ENCODE results near the gene NPTX2. TPM values are rescaled to one million over a fixed set of nuclear protein-coding genes. Genes with fewer than 3 reads are reported as not detected.

The NPTX2 gene
- total and polyA plus RNA-seq, 10 of the 15 experiments (the other 5 are each of a cell fraction or from before 2014, with no cell fraction given) = 0.04 TPM; not detected in 9

GRCh38 chr7:98622926-98623325 lies 5.8 kb downstream of the NPTX2 start:
- no peaks in the 10 kb centered on the region for H4K20me1 ChIP-seq (ENCODE audit: control insufficient read depth, insufficient read depth)
- SMC1A ChIA-PET (ENCODE audit: uncharacterized antibody, unreplicated experiment) = no interaction called here
- peaks cover 0 to 2% of the 10 kb centered on the region in 2 experiments; a peak in 2 of 4 replicates for H3K27me3 ChIP-seq (replicated peaks in 1 of 2; ENCODE audit: control insufficient read depth in 2 of 2, insufficient read depth in 2 of 2, low read length in 1 of 2)
- in situ Hi-C loops (cut with MboI) (no loop called here), intact Hi-C loops (cut with micrococcal nuclease; ENCODE audit: unreplicated experiment) (no loop called here)
- no peak for DNase-seq (ENCODE audit: low read depth, low spot score)
- POLR2A ChIA-PET = no interaction called here
- no peak overlapping the region for H3K9ac ChIP-seq (ENCODE audit: control insufficient read depth, insufficient read depth, low read length)
- TF ChIP-seq TCF12 (IDR thresholded peaks at IDR 0.05; ENCODE audit: low read depth, low read length) = no peak
- ATAC-seq = no peak
- no peaks in the 10 kb centered on the region for H3K36me3 ChIP-seq (ENCODE audit: control insufficient read depth in 2 of 2, insufficient read depth in 2 of 2, low read length in 1 of 2)
- no TSS peak for BruUV-seq (replicated peaks)
- no peak for FAIRE-seq
- WGBS (ENCODE audit: insufficient coverage, insufficient replicate concordance, low lambda C conversion rate, missing lambda C conversion rate) = 40% methylated on average over 9 of the region's 9 CpGs
- no peak overlapping the region for H3K4me3 ChIP-seq
- H3K4me2 ChIP-seq (ENCODE audit: control insufficient read depth, insufficient read depth) = no peak overlapping the region
- H3K4me1 ChIP-seq (ENCODE audit: control insufficient read depth, insufficient read depth, low read length) = no peaks in the 10 kb centered on the region
- H2AFZ ChIP-seq (ENCODE audit: control insufficient read depth, low read depth, low read length) = no peak overlapping the region
- H3K27ac ChIP-seq (ENCODE audit: control insufficient read depth, insufficient read depth) = no peak overlapping the region
- no peaks in the 10 kb centered on the region for H3K79me2 ChIP-seq (ENCODE audit: control insufficient read depth, insufficient read depth, low read length)
- H3K9me3 ChIP-seq (replicated peaks; ENCODE audit: control insufficient read depth, insufficient read depth, low read length) = no peaks in the 10 kb centered on the region; the same call in 2 of the 3 replicates
- CTCF ChIA-PET = no interaction called here
- RAD21 ChIA-PET (ENCODE audit: unreplicated experiment) = interaction anchor here (0.6 kb wide), 1 partner anchor 208 kb away, joined by 3 read pairs; no protein-coding TSS in a partner anchor

DNA sequence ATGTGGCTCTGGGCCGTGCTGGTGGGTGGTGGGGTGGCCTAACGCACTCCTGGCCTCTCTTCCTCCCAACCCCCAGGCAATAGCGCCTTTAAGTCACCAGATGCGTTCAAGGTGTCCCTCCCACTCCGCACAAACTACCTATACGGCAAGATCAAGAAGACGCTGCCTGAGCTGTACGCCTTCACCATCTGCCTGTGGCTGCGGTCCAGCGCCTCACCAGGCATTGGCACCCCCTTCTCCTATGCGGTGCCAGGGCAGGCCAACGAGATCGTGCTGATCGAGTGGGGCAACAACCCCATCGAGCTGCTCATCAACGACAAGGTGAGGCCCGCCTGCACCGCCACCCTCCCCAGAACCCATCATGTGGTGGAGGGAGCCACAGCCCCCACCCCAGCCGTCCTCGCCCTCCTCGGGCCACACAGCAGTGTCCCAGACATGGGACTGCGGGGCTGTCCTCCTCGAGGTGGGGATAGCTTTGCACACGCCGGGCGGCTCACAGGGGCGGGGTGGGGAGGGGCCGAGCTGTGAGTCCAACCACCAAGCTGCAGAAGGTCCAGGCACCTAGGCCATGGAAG lies 7.8 kb downstream of the NPTX2 start:
- no peaks in the 10 kb centered on the region for H4K20me1 ChIP-seq (ENCODE audit: control insufficient read depth, insufficient read depth)
- H3K79me2 ChIP-seq (ENCODE audit: control insufficient read depth, insufficient read depth, low read length) = no peaks in the 10 kb centered on the region
- CTCF ChIA-PET = no interaction called here
- no peak overlapping the region for H3K9ac ChIP-seq (ENCODE audit: control insufficient read depth, insufficient read depth, low read length)
- no peak for FAIRE-seq
- no peak for DNase-seq (ENCODE audit: low read depth, low spot score)
- no peak overlapping the region for H3K4me2 ChIP-seq (ENCODE audit: control insufficient read depth, insufficient read depth)
- no peak overlapping the region for H3K4me3 ChIP-seq
- no peak overlapping the region for H3K27ac ChIP-seq (ENCODE audit: control insufficient read depth, insufficient read depth)
- no TSS peak for BruUV-seq (replicated peaks)
- H2AFZ ChIP-seq (ENCODE audit: control insufficient read depth, low read depth, low read length) = no peak overlapping the region
- in situ Hi-C loops (cut with MboI) (no loop called here), intact Hi-C loops (cut with micrococcal nuclease; ENCODE audit: unreplicated experiment) (no loop called here)
- no peaks in the 10 kb centered on the region; a peak in 3 of 4 replicates for H3K27me3 ChIP-seq (replicated peaks in 1 of 2; ENCODE audit: control insufficient read depth in 2 of 2, insufficient read depth in 2 of 2, low read length in 1 of 2)
- no peaks in the 10 kb centered on the region for H3K36me3 ChIP-seq (ENCODE audit: control insufficient read depth in 2 of 2, insufficient read depth in 2 of 2, low read length in 1 of 2)
- SMC1A ChIA-PET (ENCODE audit: uncharacterized antibody, unreplicated experiment) = no interaction called here
- no peak for ATAC-seq
- POLR2A ChIA-PET = no interaction called here
- no peaks in the 10 kb centered on the region; the same call in 2 of the 3 replicates for H3K9me3 ChIP-seq (replicated peaks; ENCODE audit: control insufficient read depth, insufficient read depth, low read length)
- no peak for TF ChIP-seq NFYA (IDR thresholded peaks at IDR 0.05; ENCODE audit: borderline replicate concordance, low read depth, low read length)
- TF ChIP-seq, protein P1, sequence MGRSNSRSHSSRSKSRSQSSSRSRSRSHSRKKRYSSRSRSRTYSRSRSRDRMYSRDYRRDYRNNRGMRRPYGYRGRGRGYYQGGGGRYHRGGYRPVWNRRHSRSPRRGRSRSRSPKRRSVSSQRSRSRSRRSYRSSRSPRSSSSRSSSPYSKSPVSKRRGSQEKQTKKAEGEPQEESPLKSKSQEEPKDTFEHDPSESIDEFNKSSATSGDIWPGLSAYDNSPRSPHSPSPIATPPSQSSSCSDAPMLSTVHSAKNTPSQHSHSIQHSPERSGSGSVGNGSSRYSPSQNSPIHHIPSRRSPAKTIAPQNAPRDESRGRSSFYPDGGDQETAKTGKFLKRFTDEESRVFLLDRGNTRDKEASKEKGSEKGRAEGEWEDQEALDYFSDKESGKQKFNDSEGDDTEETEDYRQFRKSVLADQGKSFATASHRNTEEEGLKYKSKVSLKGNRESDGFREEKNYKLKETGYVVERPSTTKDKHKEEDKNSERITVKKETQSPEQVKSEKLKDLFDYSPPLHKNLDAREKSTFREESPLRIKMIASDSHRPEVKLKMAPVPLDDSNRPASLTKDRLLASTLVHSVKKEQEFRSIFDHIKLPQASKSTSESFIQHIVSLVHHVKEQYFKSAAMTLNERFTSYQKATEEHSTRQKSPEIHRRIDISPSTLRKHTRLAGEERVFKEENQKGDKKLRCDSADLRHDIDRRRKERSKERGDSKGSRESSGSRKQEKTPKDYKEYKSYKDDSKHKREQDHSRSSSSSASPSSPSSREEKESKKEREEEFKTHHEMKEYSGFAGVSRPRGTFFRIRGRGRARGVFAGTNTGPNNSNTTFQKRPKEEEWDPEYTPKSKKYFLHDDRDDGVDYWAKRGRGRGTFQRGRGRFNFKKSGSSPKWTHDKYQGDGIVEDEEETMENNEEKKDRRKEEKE (IDR thresholded peaks at IDR 0.05) = no peak
- TF ChIP-seq PKNOX1 (IDR thresholded peaks at IDR 0.05) = no peak
- TF ChIP-seq STAT3 (IDR thresholded peaks at IDR 0.05; ENCODE audit: low read depth, low read length) = no peak
- H3K4me1 ChIP-seq (ENCODE audit: control insufficient read depth, insufficient read depth, low read length) = no peaks in the 10 kb centered on the region
- RAD21 ChIA-PET (ENCODE audit: unreplicated experiment) = no interaction called here
- 61% methylated on average over 28 of the region's 28 CpGs for WGBS (ENCODE audit: insufficient coverage, insufficient replicate concordance, low lambda C conversion rate, missing lambda C conversion rate)
